Stimulated activated CD8-positive, alpha-beta memory T cell treated with anti-CD3 and anti-CD28 coated beads, Interleukin-2, amount 100 ng/mL, for 48 hours (primary cell): ENCODE measurements around the gene SUPT4H1.

Experiments
- DNase-seq, 2 donors: peaks; one replicate each; pipeline ENCODE4 v3.0.0-alpha.2; 2020; ENCODE audit warnings: low read depth in 2 of 2

SUPT4H1 gene

DNA sequence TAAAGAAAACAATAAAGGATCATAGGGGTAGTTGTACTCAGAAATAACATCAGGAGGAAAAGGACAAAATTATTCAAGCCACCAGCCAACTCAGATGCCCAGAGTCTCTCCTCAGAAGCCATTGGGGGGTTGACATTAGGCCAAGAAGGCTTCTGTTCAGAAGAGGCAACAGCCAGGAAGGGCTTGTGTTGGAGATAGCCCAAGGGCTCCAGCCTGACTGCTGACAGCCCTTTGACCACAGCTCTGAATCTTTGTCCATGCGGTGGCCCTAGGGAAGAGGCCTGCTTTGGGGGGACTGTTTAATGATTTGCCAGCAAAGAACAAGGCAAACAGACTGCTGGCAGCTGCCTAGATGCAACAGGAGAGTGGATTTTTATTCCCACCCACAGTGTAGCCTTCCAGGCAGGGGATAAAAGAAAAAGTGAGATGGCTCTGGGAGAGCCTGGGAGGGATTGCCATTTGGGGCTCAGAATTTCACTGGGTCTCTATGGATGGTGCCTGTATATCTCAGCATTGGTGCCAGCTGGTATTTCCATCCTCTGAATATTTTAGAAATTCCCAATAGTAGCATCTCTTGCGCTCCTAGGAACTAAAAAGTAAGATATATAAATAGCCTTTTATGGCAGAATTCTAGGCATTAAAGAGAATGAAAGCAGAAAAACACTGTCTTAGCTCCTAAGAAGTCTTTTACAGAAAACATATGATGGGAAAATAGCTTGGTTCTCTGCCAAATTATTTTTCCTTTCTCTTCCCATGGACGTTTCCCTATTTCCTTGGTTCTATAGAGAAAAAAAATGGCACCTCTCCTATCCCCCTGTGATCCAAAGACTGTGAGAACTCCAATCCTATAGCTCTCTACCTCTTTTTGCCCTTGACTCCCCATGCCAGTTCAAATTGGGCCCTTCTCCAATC is 29.4 kb upstream of the SUPT4H1 start:
- no peak for DNase-seq

DNA sequence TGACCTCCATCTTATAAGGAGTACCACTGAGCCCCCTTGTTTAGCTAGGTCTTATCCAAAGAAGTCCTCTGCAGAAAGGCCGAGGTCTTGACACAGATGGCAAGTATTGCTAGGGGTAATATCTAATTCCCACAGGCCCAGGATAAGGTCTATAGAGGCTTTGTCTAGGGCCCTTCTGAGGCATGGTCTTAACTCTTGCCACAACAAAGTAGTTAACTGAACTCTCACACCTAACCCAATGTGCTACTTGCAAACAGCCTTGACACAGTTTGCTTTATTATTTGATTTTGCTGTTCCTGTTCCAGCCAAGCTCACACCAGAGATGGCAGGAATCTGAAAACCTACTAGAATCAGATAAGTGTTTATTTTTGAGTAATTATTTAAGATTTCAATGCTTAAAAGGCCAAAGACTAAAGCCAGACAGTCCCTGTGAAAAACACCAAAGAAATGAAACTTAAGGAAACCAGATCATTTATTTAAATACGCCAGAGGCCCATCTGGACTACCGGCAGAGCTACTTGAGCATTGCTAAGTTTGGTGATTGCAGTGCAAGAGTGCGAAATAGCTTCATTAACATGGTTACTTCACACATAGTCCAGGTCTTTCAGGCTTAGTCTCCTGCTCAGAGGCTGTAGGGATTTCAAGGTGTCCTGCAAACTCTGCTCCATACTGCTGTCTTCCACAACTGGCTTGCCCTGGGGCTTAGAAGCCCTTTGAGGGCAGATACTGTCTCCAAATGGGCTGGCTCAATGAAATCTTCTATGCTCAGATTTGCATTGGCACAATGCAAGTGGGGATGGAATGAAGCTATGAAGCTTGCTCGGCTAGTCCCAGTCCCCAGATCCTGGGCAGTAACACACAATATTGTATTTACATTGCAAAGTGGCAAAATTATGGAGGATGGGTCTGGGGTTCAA is 28.5 kb upstream of the SUPT4H1 start:
- DNase-seq: no peak

DNA sequence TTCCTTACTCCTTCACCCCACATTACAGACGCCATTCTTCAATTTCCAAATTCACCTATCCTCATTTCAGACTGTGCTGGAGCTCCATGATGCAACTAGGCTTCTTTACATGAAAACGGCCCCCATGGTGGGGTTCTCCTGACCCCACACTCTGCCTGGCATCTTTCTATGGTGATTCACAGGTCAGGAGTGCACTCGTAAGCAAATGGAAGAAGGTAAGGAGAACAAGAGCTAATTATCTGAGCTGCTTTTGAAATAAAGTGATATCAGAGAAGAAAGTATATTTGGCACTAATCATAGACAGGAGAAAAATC is 27.5 kb upstream of the SUPT4H1 start:
- DNase-seq: no peak

DNA sequence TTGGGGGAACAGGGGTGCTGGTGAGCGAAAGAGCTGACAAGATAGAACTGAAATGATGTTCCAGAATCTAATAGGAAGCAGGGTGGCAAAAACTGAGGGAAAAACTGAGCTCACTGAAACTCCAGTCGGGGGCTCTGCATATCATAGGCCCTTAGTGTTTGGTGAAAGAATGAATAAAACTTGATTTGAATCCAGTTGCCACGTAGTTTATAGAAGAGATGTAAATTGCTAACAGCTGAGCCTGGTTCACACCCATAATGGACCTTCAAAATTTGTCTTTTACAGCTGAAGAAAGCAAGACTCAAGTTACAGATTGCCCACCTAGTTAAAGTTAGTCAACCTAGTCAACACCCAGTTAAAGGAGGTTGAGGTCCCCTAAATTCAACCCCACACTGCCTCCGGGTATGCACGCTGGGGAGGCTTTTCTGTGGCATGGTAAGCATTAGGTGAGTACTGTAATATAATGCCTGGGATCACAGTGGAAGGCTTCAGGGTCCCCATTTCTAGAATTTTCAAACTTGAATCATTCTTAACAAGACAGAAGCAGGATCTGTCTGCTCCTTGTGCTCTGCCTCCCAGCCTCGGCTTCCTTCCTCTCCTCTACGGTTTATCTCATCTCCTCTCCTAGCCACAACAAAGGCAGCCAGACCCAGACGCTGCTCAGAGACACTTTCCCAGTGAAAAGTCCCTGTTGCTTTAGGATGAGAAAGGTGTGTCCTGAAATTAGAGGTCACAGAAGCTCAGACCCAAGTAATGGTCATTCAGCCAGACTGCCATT is 26.9 kb upstream of the SUPT4H1 start:
- no peak for DNase-seq

DNA sequence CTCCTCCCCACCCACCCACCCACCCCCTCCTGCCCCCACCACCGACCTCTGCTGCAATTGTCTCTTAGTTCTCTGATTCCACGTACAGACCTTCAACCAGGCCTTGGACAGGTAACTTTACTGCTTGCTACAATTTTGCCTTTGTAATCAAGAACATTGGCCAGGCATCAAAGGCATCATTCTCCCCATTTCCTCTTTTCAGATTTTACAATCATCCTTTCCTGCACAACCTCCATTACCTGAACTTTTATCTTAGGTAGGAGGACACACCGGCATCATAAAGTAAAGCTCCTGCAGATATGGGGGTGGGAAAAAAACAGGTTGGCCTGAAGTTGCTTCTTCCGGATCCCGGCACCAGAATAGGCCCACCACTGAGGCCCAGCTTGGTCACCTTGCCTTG is 25.7 kb upstream of the SUPT4H1 start:
- no peak for DNase-seq

DNA sequence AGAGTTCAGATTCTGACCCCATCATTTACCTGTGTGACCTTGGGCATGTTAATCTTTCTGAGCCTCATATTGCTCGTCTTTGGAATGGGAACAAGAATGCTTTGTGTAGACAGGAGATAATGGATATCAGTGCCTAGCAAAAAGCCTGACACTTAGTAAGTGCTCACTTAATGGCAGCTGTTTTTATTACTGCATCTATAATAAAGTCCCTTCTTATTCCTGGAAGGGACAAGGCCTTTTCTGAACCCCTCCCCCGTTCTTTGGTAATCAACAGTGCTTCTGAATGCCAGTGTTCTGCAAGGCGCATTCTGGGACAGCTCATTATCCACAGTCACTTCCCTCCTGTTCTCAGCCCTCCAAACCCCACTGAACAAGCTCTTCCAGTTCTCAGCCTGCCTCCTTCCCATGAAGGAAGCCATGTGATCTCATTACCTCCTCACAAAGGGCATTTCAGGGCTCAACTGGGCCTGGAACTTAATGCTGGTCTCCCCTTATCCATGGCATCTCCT is 25.1 kb upstream of the SUPT4H1 start:
- no peak for DNase-seq

DNA sequence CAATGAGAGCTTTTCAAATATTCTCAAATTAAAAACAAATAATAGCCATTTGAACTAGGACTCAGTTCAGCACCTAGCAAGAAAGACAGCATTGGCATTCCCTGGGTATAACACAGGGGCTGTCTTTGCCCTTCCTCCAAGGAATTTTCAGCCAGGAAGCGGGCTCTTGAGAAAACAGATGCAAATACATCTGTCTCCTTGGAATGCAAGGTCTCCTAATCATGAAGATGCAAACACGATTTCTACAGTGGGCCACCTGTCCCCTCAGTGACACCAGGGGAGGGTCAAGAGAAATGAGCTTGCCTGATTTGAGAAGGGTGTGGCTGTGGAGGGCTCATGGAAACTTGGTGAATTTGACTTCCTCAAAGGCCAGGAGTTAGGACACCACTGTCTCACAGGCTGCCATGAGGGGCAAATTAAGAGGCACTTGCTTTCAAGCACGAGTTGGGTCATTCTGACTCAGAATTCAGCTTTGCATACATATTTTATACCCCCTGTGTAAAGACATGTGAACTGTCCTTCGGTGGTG is 24.5 kb upstream of the SUPT4H1 start:
- DNase-seq: no peak

DNA sequence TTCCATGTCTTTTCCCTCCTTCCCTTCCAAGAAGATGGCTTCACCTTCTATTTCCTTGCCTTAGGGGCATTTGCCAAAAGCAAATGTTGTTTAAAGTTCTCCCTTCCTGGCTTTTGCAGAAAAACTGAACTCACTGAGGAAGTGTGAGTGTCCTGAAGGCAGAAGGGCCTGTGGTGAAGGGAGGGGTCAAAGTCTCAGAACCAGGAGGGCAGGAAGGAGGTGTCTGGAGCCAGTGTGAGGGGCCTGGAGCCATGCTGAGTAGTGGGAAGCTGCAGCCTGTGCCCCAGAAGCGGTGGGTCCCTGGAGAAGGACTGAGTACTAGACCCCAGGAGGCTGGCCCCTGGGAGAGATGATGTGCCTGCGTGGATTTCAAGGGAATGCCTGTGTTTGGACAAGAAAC is 23.8 kb upstream of the SUPT4H1 start:
- DNase-seq: no peak

DNA sequence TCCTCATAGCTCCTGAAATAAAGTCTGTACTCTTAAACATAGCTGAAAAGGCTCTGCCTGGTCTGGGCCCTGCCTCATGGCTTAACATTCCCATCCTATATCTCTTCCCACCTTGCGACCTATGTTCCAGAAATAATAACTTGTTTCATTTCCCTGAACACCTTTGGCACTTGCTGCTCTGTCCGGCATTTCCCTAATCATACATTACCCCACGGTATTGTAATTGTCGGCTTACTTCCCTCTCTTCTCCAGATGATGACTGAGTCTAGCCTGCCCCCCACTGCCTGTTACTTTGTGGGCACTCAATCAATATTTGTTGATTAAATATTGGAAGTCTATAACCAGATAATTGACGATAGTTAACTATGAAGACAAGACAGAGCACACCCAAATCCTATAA is 23.3 kb upstream of the SUPT4H1 start:
- no peak for DNase-seq

DNA sequence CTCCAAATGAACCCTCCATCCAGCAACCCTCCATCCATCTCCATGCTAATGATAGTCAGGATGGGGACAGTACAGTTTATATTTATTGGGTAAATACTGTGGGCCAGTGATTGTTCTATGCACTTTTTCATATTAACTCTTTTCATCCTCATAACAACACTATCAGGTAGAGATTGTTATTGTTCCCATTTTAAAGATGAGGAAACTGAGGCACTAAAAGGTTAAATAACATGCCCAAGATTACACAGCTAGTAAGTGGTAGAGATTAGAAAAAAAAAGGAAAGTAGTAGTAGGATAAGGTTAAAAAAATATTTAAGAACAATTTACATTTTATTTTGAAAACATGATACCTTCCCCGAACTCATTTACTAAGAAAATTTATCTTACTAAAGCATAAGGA is 21.9 kb upstream of the SUPT4H1 start:
- no peak for DNase-seq

DNA sequence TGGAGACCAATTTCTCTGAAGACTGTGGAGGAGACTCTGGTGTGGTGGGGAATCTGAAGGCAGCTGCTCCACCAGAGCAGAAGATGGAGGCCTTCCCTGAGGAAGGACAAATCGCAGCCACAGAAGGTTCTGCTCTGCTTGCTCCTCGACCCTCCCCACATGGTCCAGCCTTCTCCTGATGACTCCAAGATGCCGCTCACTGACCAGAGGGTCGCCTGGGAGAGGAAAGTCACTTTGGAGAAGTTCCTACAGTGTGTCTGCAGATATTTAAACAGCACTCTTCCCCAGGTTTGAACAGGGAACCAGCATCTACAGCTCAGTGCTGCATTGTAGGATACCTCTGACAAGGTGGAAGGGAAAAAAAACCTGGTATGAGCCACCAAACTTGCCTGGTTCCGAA is 21.0 kb upstream of the SUPT4H1 start:
- no peak for DNase-seq

DNA sequence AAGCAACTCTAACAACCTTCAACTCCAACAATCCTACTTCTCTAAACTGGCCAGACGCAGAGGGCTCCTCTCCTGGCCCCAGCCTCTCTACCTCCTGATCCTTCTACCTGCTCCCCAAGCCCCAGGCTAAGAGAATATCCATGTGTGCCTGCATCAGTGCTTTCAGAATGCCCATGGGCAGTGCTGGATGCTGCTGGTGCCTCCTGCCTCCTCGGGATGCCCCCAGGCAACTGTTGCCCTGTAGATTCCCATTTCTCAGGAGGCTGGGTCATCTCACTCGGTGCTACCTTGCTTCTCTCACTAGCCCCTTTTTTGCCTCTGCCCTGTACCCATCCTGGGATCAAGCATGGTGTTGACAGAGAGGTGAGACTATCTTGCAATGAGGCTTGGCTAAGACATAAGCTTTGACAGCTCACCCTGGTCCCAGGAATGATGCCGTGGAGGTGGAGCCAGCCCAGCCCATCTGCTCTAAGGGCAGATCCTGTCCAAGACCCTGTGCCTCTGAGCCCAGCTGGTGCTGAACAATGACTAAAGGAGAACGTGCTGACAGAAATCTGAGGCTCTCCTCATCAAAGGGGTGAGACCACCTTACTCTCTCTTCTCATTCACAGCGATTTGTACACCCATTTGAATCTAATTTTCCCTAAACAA is 19.4 kb upstream of the SUPT4H1 start:
- no peak for DNase-seq

DNA sequence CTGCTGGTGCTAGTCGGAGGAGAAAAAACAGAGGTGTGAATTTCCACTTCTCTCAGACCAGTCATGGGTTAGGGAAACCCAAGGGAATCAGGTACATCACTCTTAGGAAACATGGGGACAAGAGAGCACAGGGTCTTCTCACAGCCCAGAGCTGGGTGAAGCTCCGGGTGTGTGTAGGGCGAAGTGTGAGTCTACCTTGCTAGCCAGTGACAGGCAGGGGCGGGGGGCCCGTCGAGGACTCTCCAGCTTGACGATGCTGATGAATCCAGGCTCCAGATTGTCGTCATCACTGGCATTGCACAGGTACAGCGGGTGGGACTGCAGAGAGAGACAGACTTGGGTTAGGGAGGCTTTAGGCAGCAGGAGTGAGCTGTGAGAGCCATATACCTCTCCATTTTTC is 18.7 kb upstream of the SUPT4H1 start:
- DNase-seq: no peak

DNA sequence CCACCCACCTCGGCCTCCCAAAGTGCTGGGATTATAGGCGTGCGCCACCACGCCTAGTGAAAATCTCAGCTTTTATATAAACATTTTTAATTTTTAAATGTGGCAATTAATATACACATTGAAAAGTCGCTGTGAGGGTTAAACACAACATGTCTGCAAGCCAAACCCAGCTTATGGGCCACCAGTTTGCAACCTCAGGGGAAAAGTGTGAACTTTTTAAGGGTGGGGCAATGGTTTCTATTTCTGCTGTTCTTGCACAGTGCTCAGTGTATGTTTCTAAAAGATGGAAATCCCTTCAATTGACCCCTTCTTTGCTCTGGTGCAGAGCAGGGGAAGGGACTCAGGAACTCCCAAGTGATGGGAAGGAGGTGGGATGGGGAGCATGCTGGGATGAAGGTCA is 18.3 kb upstream of the SUPT4H1 start:
- no peak for DNase-seq

DNA sequence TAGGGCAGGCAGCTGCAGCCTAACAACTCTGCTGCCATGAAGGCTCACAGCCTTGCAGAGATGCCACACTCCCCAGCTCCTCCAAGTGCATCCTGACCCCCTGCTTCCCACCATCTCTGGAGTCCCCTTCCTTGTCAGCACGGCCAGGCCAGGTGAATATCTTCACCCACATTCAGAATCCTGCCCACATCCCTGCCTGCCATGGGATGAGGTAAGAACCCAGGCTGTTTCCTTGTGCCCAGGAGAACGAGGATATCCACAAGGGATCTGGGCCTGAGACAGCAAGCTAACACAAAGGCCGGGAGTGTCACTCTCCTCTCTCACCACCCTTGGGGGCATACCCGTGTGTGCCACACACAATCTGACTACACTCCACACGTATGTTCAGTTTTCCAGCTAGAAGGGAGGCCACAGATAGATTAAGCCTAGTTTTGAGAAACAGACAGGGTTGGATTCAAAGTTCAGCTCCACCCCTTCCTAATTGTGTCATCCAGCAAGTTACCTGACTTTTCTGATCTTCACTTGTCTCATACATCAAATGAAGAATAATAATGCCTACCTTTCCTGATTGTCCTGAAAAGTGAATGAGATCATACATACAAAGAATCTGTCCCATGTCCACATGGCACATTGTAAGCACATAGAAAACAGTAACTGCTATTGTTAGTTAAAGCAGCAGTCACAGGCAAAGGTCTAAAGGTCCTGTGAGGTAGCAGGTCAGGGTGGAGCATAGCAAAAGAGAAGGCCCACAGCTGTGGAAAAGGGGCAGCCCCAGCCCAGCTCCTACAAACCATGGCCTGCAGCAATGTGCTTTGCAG is 17.4 kb upstream of the SUPT4H1 start:
- DNase-seq: no peak

DNA sequence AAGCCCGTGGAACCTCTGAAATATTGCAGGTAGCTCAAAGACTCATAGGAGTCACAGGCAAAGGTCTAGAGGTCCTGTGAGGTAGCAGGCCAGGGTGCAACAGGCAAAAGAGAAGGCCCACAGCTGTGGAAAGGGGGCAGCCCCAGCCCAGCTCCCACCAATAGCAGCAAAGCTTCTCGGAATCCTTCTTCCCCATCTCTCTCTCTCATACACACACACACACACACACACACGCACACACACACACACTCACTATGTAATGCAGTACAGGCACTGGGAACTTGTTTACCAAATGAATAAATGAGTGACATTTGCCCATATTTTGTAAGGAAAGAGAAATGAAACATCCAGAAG is 16.8 kb upstream of the SUPT4H1 start:
- no peak for DNase-seq

DNA sequence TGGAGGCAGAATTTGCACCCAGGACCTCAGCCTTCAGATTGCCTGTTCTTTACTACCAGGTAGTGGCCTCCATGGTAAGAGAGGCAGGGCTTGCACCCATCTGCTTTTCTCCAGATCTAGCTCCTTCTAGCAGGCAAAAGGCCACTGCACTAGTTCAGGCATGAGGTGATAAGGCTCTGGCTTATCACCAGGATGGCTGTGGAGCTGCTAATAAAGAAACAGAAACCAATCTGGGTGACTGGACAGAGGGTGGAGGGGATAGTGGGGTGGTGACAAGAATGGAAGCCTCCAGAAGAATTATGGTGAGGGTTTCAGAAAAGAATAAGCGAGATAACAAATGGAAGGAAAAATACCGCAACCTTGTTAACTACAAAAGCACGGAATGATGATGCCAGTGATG is 15.5 kb upstream of the SUPT4H1 start:
- DNase-seq: no peak

DNA sequence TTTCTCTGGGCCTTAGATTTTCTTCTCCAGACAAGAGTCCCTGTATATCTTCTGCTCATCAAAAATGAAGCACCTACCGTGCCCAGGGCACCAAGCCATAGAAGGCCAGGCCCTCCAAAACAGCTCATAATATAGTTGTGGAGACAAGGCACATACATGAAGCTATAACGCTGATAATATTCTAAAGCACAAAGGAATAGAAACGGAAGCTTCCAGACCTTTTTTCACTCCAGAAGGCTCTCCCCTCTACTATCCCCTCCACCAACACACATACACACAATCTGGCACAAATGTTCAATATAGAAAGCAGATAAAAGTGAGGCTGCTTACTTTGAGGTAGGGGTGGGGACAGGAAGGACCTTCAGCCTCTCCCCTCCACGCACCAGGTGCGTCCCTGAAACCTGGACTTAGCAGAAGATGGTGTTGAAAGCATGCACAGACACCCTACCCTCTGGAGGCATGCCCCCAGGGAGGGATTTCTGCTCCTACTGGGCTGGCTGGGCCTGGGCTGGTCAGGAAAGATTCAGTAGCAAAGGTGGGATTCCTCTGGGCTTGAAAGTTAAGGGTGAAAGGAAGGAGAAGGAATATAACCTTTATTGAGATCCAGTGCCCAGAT is 14.1 kb upstream of the SUPT4H1 start:
- no peak for DNase-seq

DNA sequence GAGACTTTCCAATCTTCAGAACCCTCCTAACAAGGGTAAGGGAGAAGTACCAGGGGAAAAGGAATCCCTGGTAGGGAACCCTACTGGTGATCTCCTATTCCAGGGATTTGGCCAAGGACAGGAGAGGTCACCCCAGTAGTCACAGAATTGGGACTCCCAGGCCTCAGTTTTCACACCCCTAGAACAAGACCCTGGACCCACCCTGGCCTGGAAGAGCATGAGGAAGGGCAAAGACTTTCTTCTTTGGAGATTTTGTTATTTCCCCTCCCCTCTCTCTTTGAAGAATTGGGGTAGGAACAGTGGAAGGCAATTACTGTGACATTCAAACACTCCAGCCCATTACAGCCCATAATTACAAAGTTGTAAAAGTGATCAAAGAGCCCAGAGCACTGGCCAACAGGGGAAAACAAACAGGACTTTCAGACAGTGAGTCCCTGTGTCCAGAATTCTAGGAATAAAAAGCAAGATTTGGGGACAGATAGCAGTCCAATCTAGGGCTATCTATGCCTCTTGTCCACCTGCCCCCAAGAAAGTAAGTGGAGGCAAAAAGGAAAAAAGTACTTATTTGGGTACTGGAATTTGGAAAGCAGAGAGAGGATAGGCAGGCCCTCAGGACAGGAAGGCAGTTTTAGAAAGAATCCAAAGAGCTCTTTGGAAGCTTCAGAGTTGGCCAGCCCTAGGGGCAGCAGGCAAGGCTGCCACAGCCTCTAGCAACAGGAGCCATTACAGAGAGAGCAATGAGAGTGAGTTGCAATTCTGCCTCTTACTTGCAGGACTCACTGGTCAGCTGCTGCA is 13.4 kb upstream of the SUPT4H1 start:
- no peak for DNase-seq
